ENCODE results near the gene LRRC4B.
A peak's percentile ranks its signal among the peaks of the same experiment; 100 is the strongest.

The LRRC4B gene

DNA sequence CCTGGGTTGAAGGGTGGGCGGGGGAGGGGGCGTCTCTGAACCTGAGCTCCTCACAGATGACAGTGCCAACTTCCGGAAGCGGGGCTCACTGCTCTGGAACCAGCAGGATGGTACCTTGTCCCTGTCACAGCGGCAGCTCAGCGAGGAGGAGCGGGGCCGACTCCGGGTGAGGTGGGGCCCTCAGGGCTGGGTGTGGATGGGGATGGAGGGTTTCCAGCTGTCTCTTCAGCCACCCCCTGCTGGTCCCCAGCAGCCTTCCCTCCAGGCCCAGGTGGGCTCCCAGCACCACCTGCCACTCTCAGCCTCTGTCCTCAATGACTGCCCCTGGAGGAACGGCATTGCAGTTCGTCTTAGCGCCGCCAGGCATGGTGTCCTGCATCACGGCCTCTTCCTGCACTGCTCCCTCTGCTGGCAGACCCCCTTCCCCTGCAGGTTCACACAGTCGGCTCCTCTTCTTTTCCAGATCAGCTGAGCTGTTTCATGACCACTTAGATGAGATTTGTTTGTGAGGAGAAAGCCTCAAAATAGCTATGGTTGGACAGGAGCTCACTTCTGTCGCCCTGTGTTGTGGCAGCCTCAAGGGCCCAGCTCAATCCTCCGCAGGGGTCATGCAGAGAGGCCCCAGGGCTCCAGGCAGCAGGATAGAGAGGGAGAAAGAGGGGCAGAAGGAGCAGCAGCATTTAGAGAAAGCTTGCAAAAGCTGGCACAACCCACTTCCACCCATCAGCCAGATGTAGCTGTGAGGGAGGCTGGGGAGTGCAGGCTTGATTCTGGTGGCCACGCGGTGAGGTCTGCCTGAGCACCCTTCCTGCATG lies 89.1 kb downstream of the LRRC4B start (continued):
- no peak for TF ChIP-seq KLF16 (tag by site-specific recombination; IDR thresholded peaks at IDR 0.05)
- TF ChIP-seq, protein P1, sequence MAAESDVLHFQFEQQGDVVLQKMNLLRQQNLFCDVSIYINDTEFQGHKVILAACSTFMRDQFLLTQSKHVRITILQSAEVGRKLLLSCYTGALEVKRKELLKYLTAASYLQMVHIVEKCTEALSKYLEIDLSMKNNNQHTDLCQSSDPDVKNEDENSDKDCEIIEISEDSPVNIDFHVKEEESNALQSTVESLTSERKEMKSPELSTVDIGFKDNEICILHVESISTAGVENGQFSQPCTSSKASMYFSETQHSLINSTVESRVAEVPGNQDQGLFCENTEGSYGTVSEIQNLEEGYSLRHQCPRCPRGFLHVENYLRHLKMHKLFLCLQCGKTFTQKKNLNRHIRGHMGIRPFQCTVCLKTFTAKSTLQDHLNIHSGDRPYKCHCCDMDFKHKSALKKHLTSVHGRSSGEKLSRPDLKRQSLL (tag by site-specific recombination; IDR thresholded peaks at IDR 0.05) = no peak
- no peak for TF ChIP-seq SETDB1 (IDR thresholded peaks at IDR 0.05; ENCODE audit: insufficient read length, low read length)
- TF ChIP-seq ZBTB8A (tag by site-specific recombination; IDR thresholded peaks at IDR 0.05) = no peak
- TF ChIP-seq ZNF571 (tag by site-specific recombination; IDR thresholded peaks at IDR 0.05) = no peak
- TF ChIP-seq, protein P2, sequence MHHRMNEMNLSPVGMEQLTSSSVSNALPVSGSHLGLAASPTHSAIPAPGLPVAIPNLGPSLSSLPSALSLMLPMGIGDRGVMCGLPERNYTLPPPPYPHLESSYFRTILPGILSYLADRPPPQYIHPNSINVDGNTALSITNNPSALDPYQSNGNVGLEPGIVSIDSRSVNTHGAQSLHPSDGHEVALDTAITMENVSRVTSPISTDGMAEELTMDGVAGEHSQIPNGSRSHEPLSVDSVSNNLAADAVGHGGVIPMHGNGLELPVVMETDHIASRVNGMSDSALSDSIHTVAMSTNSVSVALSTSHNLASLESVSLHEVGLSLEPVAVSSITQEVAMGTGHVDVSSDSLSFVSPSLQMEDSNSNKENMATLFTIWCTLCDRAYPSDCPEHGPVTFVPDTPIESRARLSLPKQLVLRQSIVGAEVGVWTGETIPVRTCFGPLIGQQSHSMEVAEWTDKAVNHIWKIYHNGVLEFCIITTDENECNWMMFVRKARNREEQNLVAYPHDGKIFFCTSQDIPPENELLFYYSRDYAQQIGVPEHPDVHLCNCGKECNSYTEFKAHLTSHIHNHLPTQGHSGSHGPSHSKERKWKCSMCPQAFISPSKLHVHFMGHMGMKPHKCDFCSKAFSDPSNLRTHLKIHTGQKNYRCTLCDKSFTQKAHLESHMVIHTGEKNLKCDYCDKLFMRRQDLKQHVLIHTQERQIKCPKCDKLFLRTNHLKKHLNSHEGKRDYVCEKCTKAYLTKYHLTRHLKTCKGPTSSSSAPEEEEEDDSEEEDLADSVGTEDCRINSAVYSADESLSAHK (tag by site-specific recombination; IDR thresholded peaks at IDR 0.05) = no peak
- TF ChIP-seq, protein P3, sequence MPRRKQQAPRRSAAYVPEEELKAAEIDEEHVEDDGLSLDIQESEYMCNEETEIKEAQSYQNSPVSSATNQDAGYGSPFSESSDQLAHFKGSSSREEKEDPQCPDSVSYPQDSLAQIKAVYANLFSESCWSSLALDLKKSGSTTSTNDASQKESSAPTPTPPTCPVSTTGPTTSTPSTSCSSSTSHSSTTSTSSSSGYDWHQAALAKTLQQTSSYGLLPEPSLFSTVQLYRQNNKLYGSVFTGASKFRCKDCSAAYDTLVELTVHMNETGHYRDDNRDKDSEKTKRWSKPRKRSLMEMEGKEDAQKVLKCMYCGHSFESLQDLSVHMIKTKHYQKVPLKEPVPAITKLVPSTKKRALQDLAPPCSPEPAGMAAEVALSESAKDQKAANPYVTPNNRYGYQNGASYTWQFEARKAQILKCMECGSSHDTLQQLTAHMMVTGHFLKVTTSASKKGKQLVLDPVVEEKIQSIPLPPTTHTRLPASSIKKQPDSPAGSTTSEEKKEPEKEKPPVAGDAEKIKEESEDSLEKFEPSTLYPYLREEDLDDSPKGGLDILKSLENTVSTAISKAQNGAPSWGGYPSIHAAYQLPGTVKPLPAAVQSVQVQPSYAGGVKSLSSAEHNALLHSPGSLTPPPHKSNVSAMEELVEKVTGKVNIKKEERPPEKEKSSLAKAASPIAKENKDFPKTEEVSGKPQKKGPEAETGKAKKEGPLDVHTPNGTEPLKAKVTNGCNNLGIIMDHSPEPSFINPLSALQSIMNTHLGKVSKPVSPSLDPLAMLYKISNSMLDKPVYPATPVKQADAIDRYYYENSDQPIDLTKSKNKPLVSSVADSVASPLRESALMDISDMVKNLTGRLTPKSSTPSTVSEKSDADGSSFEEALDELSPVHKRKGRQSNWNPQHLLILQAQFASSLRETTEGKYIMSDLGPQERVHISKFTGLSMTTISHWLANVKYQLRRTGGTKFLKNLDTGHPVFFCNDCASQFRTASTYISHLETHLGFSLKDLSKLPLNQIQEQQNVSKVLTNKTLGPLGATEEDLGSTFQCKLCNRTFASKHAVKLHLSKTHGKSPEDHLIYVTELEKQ (tag by site-specific recombination; IDR thresholded peaks at IDR 0.05; ENCODE audit: borderline replicate concordance) = no peak
- TF ChIP-seq ZNF501 (tag by site-specific recombination; IDR thresholded peaks at IDR 0.05) = no peak
- no peak for TF ChIP-seq ZNF132 (tag by site-specific recombination; IDR thresholded peaks at IDR 0.05; ENCODE audit: borderline replicate concordance)
- no peak for TF ChIP-seq ZNF37A (tag by site-specific recombination; IDR thresholded peaks at IDR 0.05)
- TF ChIP-seq ZSCAN23 (tag by site-specific recombination; IDR thresholded peaks at IDR 0.05) = no peak
- no peak for TF ChIP-seq ZNF707 (tag by site-specific recombination; IDR thresholded peaks at IDR 0.05)
- TF ChIP-seq ZNF660 (tag by site-specific recombination; IDR thresholded peaks at IDR 0.05) = 0 out of 2 replicates have a peak, but pooled peaks have one; percentile 26
- TF ChIP-seq ZNF394 (tag by site-specific recombination; IDR thresholded peaks at IDR 0.05; ENCODE audit: borderline replicate concordance) = no peak
- TF ChIP-seq ZNF112 (tag by site-specific recombination; IDR thresholded peaks at IDR 0.05) = no peak
- TF ChIP-seq, protein P4, sequence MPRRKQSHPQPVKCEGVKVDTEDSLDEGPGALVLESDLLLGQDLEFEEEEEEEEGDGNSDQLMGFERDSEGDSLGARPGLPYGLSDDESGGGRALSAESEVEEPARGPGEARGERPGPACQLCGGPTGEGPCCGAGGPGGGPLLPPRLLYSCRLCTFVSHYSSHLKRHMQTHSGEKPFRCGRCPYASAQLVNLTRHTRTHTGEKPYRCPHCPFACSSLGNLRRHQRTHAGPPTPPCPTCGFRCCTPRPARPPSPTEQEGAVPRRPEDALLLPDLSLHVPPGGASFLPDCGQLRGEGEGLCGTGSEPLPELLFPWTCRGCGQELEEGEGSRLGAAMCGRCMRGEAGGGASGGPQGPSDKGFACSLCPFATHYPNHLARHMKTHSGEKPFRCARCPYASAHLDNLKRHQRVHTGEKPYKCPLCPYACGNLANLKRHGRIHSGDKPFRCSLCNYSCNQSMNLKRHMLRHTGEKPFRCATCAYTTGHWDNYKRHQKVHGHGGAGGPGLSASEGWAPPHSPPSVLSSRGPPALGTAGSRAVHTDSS (tag by site-specific recombination; IDR thresholded peaks at IDR 0.05) = no peak
